HL-60 (cell line): Measurements from ENCODE around the gene KDELR1.

ENCODE experiments used
- DNase-seq, 2 experiments: peaks; one replicate each; pipeline ENCODE4 v3.0.0-alpha.2; 2010 to 2020; ENCODE audit warnings: low read depth in 1 of 2, low spot score in 1 of 2
- H3K27ac ChIP-seq: fragments of 250-450 bp; sonication (Bioruptor Pico); replicated peaks from 2 replicates; pipeline ENCODE4 v1.5.1; 2020; ENCODE audit warnings: mild to moderate bottlenecking, moderate library complexity
- H3K27me3 ChIP-seq: fragments of 250-450 bp; sonication (Bioruptor Pico); 2 replicates; pipeline ENCODE4 v1.5.1; 2021; ENCODE audit warnings: mild to moderate bottlenecking, moderate library complexity; ENCODE audit not compliant: insufficient read depth, poor library complexity, severe bottlenecking
- H3K4me3 ChIP-seq: replicated peaks from 2 replicates; pipeline ENCODE4 v1.5.1; 2011; ENCODE audit warnings: mild to moderate bottlenecking, control low read depth, low read length; ENCODE audit not compliant: insufficient read depth
- CTCF ChIP-seq: IDR thresholded peaks from one replicate; pipeline ENCODE4 v1.5.1; 2011; ENCODE audit warnings: low read length, control low read depth, inconsistent platforms; ENCODE audit not compliant: insufficient read depth
- GABPA ChIP-seq: IDR thresholded peaks from 2 replicates; pipeline ENCODE4 v1.6.1; 2012; ENCODE audit warnings: low read depth
- POLR2AphosphoS5 ChIP-seq: IDR thresholded peaks from 2 replicates; pipeline ENCODE4 v1.6.1; 2012; ENCODE audit warnings: low read depth
- SPI1 ChIP-seq: IDR thresholded peaks from 2 replicates; pipeline ENCODE4 v1.6.1; 2012; ENCODE audit warnings: low read depth, mild to moderate bottlenecking, borderline replicate concordance
- TF ChIP-seq, protein P1 (sequence below): IDR thresholded peaks from 2 replicates; pipeline ENCODE4 v1.6.1; 2012; ENCODE audit warnings: low read depth; ENCODE audit not compliant: insufficient replicate concordance

Gene KDELR1

DNA sequence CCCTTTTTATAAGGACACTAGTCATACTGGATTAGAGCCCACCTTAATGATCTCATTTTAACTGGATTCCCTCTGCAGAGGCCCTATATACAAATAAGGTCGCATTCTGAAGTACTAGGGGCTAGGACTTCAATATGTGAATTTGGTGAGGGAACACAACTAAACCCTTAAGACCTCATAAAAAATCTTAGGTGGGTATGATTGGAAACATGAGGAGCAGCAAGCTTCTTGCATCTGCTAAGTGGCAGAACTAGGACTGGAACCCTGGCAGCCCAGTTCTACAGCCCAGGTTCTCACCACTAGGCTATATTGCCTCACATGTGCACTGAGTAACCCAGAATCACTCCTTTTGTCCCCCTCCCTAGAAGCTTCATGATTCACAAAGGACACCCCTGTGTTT lies 37.3 kb upstream of the KDELR1 start:
- no peak for DNase-seq
- Histone ChIP-seq H3K27me3 (no peaks in the 10 kb centered on the region), H3K4me3 (no peak overlapping the region), H3K27ac (no peak overlapping the region)
- no peak for TF ChIP-seq CTCF
- TF ChIP-seq POLR2AphosphoS5, result no peak
- no peak for TF ChIP-seq SPI1
- TF ChIP-seq GABPA, result no peak

DNA sequence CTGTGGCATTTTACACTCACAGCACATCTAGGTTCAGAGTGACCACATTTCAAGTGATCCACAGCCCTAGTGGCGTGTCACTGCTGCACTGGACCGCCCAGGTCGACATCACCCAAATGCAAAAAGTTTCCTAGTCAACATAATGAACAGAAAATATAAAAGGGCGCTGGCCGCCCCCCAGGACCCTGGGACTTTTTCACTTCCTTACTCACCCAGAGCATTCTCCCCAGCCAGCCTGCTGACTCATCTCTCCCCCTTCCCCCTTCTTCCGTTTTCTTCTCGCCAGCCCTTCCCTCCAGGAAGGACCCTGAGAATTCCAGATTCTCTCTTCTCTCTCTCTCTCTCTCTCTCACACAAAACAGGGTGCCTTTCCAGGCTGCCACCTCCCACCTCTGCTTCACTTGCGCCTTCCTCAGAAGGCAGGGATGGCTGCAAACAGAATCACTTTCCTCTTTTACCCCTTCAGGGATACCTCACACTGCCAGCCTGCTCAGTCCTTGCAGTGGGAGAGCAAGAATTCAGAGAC lies 33.4 kb upstream of the KDELR1 start:
- H3K4me3 ChIP-seq, result no peak overlapping the region
- H3K27ac ChIP-seq, result peak overlapping the region; percentile 72
- TF ChIP-seq GABPA (no peak), SPI1 (peak; percentile 69; the same call in 1 of the 2 replicates)
- TF ChIP-seq, protein P1, sequence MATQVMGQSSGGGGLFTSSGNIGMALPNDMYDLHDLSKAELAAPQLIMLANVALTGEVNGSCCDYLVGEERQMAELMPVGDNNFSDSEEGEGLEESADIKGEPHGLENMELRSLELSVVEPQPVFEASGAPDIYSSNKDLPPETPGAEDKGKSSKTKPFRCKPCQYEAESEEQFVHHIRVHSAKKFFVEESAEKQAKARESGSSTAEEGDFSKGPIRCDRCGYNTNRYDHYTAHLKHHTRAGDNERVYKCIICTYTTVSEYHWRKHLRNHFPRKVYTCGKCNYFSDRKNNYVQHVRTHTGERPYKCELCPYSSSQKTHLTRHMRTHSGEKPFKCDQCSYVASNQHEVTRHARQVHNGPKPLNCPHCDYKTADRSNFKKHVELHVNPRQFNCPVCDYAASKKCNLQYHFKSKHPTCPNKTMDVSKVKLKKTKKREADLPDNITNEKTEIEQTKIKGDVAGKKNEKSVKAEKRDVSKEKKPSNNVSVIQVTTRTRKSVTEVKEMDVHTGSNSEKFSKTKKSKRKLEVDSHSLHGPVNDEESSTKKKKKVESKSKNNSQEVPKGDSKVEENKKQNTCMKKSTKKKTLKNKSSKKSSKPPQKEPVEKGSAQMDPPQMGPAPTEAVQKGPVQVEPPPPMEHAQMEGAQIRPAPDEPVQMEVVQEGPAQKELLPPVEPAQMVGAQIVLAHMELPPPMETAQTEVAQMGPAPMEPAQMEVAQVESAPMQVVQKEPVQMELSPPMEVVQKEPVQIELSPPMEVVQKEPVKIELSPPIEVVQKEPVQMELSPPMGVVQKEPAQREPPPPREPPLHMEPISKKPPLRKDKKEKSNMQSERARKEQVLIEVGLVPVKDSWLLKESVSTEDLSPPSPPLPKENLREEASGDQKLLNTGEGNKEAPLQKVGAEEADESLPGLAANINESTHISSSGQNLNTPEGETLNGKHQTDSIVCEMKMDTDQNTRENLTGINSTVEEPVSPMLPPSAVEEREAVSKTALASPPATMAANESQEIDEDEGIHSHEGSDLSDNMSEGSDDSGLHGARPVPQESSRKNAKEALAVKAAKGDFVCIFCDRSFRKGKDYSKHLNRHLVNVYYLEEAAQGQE, result no peak
- peak; percentile 44 to 50 for DNase-seq
- H3K27me3 ChIP-seq, result no peaks in the 10 kb centered on the region

GRCh38 chr19:48421548-48421947 lies 30.2 kb upstream of the KDELR1 start:
- no peaks in the 10 kb centered on the region for H3K27me3 ChIP-seq
- no peak overlapping the region for H3K4me3 ChIP-seq
- no peak overlapping the region for H3K27ac ChIP-seq
- no peak for TF ChIP-seq POLR2AphosphoS5
- DNase-seq, result no peak

DNA sequence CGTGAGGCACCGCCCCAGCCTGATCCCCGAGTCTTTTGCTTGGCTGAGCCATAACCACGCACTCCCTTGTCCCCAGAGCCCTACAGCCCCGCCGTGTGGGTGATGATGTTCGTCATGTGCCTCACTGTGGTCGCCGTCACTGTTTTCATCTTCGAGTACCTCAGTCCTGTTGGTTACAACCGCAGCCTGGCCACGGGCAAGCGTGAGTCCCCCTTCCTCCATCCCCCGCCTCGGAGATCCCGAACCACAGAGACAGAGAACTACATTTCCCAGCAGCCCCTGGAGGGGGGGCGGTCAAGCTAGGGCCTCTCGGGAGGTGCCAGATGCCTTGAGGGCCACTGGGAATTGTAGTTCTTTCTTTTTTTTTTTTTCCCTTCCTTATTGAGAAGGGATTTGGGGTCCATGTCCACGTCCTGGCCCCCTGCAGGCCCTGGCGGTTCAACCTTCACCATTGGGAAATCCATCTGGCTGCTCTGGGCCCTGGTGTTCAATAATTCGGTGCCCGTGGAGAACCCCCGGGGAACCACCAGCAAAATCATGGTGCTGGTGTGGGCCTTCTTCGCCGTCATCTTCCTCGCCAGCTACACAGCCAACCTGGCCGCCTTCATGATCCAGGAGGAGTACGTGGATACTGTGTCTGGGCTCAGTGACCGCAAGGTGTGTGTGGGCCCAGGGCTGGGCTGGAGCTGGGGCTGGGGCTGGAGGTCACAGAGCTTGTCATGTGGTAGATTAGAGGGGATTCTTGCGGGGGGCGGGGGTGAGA lies 28.0 kb upstream of the KDELR1 start:
- Histone ChIP-seq H3K4me3 (peak overlapping the region; percentile 28), H3K27ac (no peak overlapping the region), H3K27me3 (peaks cover 9% of the 10 kb centered on the region)
- DNase-seq, result peak in 1 of 2 experiments; percentile 73
- TF ChIP-seq POLR2AphosphoS5 (no peak), CTCF (no peak), SPI1 (no peak), GABPA (no peak)
- TF ChIP-seq, protein P1, result no peak
